SJCRH30 (cell line): ENCODE results near the gene PTH2. TPM values are rescaled to one million over a fixed set of nuclear protein-coding genes. Genes with fewer than 3 reads are reported as not detected.

Experiments
- DNase-seq, 2 experiments: peaks; one replicate each; pipeline ENCODE4 v3.0.0-alpha.2; 2015 to 2020
- H3K27ac ChIP-seq: fragments of 250-450 bp; sonication (Bioruptor Pico); 2 replicates; pipeline ENCODE4 v1.5.1; 2020; ENCODE audit warnings: mild to moderate bottlenecking, moderate library complexity
- H3K27me3 ChIP-seq: fragments of 250-450 bp; sonication (Bioruptor Pico); 2 replicates; pipeline ENCODE4 v1.5.1; 2020; ENCODE audit warnings: mild to moderate bottlenecking, moderate library complexity
- H3K36me3 ChIP-seq: fragments of 250-450 bp; sonication (Bioruptor Pico); 2 replicates; pipeline ENCODE4 v1.5.1; 2020; ENCODE audit warnings: mild to moderate bottlenecking, moderate library complexity
- H3K4me1 ChIP-seq: fragments of 250-450 bp; sonication (Bioruptor Pico); 2 replicates; pipeline ENCODE4 v1.5.1; 2020; ENCODE audit warnings: mild to moderate bottlenecking, moderate library complexity
- H3K4me3 ChIP-seq: fragments of 250-450 bp; sonication (Bioruptor Pico); 2 replicates; pipeline ENCODE4 v1.5.1; 2020; ENCODE audit warnings: mild to moderate bottlenecking, moderate library complexity
- H3K9me3 ChIP-seq: fragments of 250-450 bp; sonication (Bioruptor Pico); replicated peaks from 2 replicates; pipeline ENCODE4 v1.5.1; 2020; ENCODE audit warnings: mild to moderate bottlenecking, moderate library complexity
- total RNA-seq: library from RNA; depleted of rRNA; stranded (reverse); fragments of >200 nt; shearing (Covaris generic); gene quantifications from 2 replicates; pipeline ENCODE4 v1.2.3, GENCODE V29; 2014

The PTH2 gene
- total RNA-seq, 1 experiment from 2014 or later = not detected

- H3K27me3 ChIP-seq = peaks cover 25% of the 10 kb centered on the region
- no peak overlapping the region for H3K27ac ChIP-seq
Measured at GRCh38 chr19:49415102-49415809, 8.0 kb downstream of the PTH2 start.

GRCh38 chr19:49414256-49414655, 9.0 kb downstream of the PTH2 start:
- Histone ChIP-seq H3K27me3 (peaks cover 15% of the 10 kb centered on the region; the same call in 1 of the 2 replicates), H3K9me3 (no peaks in the 10 kb centered on the region), H3K27ac (no peak overlapping the region), H3K4me1 (peaks cover 1% of the 10 kb centered on the region), H3K4me3 (no peak overlapping the region), H3K36me3 (no peaks in the 10 kb centered on the region)
- DNase-seq = no peak

More at GRCh38 chr19:49415102-49415809, 8.0 kb downstream of the PTH2 start:
- DNase-seq = no peak
- Histone ChIP-seq H3K36me3 (no peaks in the 10 kb centered on the region), H3K9me3 (no peaks in the 10 kb centered on the region), H3K4me3 (no peak overlapping the region), H3K4me1 (no peaks in the 10 kb centered on the region)

- no peak overlapping the region for H3K4me3 ChIP-seq
- no peaks in the 10 kb centered on the region for H3K9me3 ChIP-seq
- H3K27ac ChIP-seq = no peak overlapping the region
- H3K4me1 ChIP-seq = peaks cover 10% of the 10 kb centered on the region
- no peaks in the 10 kb centered on the region for H3K36me3 ChIP-seq
- peaks cover 9% of the 10 kb centered on the region; the same call in 1 of the 2 replicates for H3K27me3 ChIP-seq
- no peak for DNase-seq
Measured at GRCh38 chr19:49413348-49413747, 9.9 kb downstream of the PTH2 start.

GRCh38 chr19:49411681-49412326, 11.4 kb downstream of the PTH2 start:
- Histone ChIP-seq H3K27me3 (peaks cover 9% of the 10 kb centered on the region; the same call in 1 of the 2 replicates), H3K36me3 (no peaks in the 10 kb centered on the region), H3K4me3 (no peak overlapping the region), H3K9me3 (no peaks in the 10 kb centered on the region), H3K27ac (no peak overlapping the region), H3K4me1 (peaks cover 11% of the 10 kb centered on the region)
- no peak for DNase-seq

- H3K9me3 ChIP-seq = no peaks in the 10 kb centered on the region
- H3K4me1 ChIP-seq = peaks cover 11% of the 10 kb centered on the region
- peaks cover 4% of the 10 kb centered on the region; the same call in 1 of the 2 replicates for H3K27me3 ChIP-seq
- H3K36me3 ChIP-seq = no peaks in the 10 kb centered on the region
- no peak for DNase-seq
- no peak overlapping the region for H3K4me3 ChIP-seq
- no peak overlapping the region for H3K27ac ChIP-seq
Measured at GRCh38 chr19:49409441-49410029, 13.7 kb downstream of the PTH2 start.

- no peaks in the 10 kb centered on the region for H3K36me3 ChIP-seq
- no peak overlapping the region for H3K27ac ChIP-seq
- no peak overlapping the region for H3K4me3 ChIP-seq
- DNase-seq = no peak
- peaks cover 16% of the 10 kb centered on the region for H3K4me1 ChIP-seq
- no peaks in the 10 kb centered on the region for H3K9me3 ChIP-seq
- peaks cover 4% of the 10 kb centered on the region; the same call in 1 of the 2 replicates for H3K27me3 ChIP-seq
Measured at GRCh38 chr19:49408816-49409440, 14.3 kb downstream of the PTH2 start.

- H3K9me3 ChIP-seq = no peaks in the 10 kb centered on the region
- no peak overlapping the region for H3K27ac ChIP-seq
- no peaks in the 10 kb centered on the region; the same call in 1 of the 2 replicates for H3K27me3 ChIP-seq
- no peak for DNase-seq
- H3K36me3 ChIP-seq = no peaks in the 10 kb centered on the region
- no peak overlapping the region for H3K4me3 ChIP-seq
- peaks cover 26% of the 10 kb centered on the region for H3K4me1 ChIP-seq
Measured at GRCh38 chr19:49407482-49408015, 15.7 kb downstream of the PTH2 start.

- Histone ChIP-seq H3K36me3 (no peaks in the 10 kb centered on the region), H3K4me3 (no peak overlapping the region), H3K27ac (no peak overlapping the region), H3K27me3 (no peaks in the 10 kb centered on the region), H3K4me1 (peaks cover 26% of the 10 kb centered on the region), H3K9me3 (no peaks in the 10 kb centered on the region)
- DNase-seq = no peak
Measured at GRCh38 chr19:49407079-49407478, 16.2 kb downstream of the PTH2 start.

GRCh38 chr19:49403404-49404187, 19.6 kb downstream of the PTH2 start:
- Histone ChIP-seq H3K4me1 (peaks cover 18% of the 10 kb centered on the region), H3K27me3 (peaks cover 6% of the 10 kb centered on the region; the same call in 1 of the 2 replicates), H3K4me3 (no peak overlapping the region), H3K36me3 (no peaks in the 10 kb centered on the region), H3K9me3 (no peaks in the 10 kb centered on the region), H3K27ac (no peak overlapping the region)
- peak; percentile 66 to 83 for DNase-seq

- no peak for DNase-seq
- Histone ChIP-seq H3K27ac (no peak overlapping the region), H3K27me3 (peaks cover 14% of the 10 kb centered on the region), H3K9me3 (no peaks in the 10 kb centered on the region), H3K36me3 (no peaks in the 10 kb centered on the region), H3K4me3 (no peak overlapping the region), H3K4me1 (peaks cover 15% of the 10 kb centered on the region)
Measured at GRCh38 chr19:49400029-49400428, 23.2 kb downstream of the PTH2 start.

GRCh38 chr19:49398931-49399330, 24.3 kb downstream of the PTH2 start:
- Histone ChIP-seq H3K4me3 (no peak overlapping the region), H3K9me3 (no peaks in the 10 kb centered on the region), H3K36me3 (no peaks in the 10 kb centered on the region), H3K4me1 (peaks cover 10% of the 10 kb centered on the region), H3K27ac (no peak overlapping the region), H3K27me3 (peaks cover 17% of the 10 kb centered on the region)
- no peak for DNase-seq

GRCh38 chr19:49398001-49398615, 25.1 kb downstream of the PTH2 start:
- DNase-seq = no peak
- H3K27ac ChIP-seq = no peak overlapping the region

GRCh38 chr19:49396738-49397505, 26.3 kb downstream of the PTH2 start:
- H3K4me3 ChIP-seq = no peak overlapping the region
- H3K27ac ChIP-seq = no peak overlapping the region
- H3K4me1 ChIP-seq = no peaks in the 10 kb centered on the region
- H3K36me3 ChIP-seq = no peaks in the 10 kb centered on the region
- peaks cover 17% of the 10 kb centered on the region for H3K27me3 ChIP-seq
- DNase-seq = no peak
- no peaks in the 10 kb centered on the region for H3K9me3 ChIP-seq

More at GRCh38 chr19:49398001-49398615, 25.1 kb downstream of the PTH2 start:
- H3K4me1 ChIP-seq = peaks cover 2% of the 10 kb centered on the region; the same call in 1 of the 2 replicates
- no peak overlapping the region for H3K4me3 ChIP-seq
- no peaks in the 10 kb centered on the region for H3K36me3 ChIP-seq
- peaks cover 17% of the 10 kb centered on the region for H3K27me3 ChIP-seq
- no peaks in the 10 kb centered on the region for H3K9me3 ChIP-seq
